AG10803 (cell line): ENCODE results near the gene STRA8.

Experiments
- DNase-seq: peaks from one replicate; pipeline ENCODE4 v3.0.0; 2010; ENCODE audit warnings: low read depth
- H3K4me3 ChIP-seq: 2 replicates; pipeline ENCODE4 v1.5.1; 2011; ENCODE audit warnings: mild to moderate bottlenecking, low read length, control low read depth
- TF ChIP-seq, protein P1 (sequence below): conservative IDR thresholded peaks from 2 replicates; pipeline ENCODE4 v1.5.1; 2011; ENCODE audit warnings: mild to moderate bottlenecking, low read length, control low read depth, inconsistent platforms

The STRA8 gene, protein sequence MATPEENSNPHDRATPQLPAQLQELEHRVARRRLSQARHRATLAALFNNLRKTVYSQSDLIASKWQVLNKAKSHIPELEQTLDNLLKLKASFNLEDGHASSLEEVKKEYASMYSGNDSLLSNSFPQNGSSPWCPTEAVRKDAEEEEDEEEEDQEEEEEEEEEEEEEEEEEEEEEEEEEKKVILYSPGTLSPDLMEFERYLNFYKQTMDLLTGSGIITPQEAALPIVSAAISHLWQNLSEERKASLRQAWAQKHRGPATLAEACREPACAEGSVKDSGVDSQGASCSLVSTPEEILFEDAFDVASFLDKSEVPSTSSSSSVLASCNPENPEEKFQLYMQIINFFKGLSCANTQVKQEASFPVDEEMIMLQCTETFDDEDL

DNA sequence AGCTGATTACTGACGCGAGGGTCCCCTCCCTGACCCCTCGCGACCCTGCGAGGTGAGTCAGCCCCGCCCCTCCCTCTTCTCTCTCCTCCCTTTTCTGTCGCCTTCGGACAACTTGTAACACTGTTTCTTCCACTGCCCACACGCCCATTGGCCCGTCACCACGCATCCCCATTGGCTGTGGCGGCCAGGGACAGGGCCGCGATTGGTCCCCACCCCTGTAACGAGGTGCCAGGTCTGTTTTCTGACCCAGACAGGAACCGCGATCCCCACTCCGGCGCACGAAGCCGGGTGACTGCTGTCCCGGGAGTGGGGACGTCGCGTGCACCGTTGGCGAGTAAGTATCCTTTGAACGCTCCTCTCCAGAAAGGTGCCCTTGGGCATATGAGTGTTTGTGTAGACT lies at the start of gene STRA8:
Gene STRA8 (plus strand): TSS at position 269 of the 400 bp plus-strand sequence. CDS start 6,687 bp downstream, outside the sequence.
- TF ChIP-seq, protein P1, sequence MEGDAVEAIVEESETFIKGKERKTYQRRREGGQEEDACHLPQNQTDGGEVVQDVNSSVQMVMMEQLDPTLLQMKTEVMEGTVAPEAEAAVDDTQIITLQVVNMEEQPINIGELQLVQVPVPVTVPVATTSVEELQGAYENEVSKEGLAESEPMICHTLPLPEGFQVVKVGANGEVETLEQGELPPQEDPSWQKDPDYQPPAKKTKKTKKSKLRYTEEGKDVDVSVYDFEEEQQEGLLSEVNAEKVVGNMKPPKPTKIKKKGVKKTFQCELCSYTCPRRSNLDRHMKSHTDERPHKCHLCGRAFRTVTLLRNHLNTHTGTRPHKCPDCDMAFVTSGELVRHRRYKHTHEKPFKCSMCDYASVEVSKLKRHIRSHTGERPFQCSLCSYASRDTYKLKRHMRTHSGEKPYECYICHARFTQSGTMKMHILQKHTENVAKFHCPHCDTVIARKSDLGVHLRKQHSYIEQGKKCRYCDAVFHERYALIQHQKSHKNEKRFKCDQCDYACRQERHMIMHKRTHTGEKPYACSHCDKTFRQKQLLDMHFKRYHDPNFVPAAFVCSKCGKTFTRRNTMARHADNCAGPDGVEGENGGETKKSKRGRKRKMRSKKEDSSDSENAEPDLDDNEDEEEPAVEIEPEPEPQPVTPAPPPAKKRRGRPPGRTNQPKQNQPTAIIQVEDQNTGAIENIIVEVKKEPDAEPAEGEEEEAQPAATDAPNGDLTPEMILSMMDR, result no peak
- DNase-seq, result no peak

DNA sequence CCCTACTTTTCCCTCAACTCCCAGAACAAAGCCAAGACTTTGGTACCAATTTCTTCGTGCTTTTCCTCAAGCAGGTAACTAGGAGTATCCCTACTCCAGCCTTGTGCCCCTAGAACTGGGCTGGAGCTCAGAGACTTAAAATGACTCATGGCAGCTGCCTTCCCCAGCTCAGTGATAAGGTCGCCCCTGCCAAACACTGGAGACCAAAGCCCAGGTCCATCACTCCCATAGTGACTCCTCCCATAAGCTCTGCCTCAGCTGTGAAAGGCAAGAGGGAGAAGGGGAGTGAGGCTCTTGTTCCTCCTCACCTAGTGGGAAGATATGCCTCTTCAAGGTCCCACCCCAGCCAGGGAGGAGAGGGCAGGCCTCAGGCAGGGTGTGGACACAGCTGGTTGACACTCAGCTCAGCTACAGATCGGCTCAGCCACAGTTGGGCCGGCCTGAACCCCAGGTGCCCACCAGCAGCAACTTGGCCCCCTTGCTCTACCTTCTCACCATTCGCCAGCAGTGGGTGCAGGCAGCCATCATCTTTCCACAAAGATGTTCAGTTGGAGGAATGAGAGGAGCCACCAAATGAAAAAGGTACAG lies 49.3 kb upstream of the STRA8 start:
- H3K4me3 ChIP-seq, result no peak overlapping the region
- no peak for DNase-seq
- TF ChIP-seq, protein P1, result no peak

More for the DNA sequence above, at the start of gene STRA8:
- no peak within 1 kb of the TSS for H3K4me3 ChIP-seq

DNA sequence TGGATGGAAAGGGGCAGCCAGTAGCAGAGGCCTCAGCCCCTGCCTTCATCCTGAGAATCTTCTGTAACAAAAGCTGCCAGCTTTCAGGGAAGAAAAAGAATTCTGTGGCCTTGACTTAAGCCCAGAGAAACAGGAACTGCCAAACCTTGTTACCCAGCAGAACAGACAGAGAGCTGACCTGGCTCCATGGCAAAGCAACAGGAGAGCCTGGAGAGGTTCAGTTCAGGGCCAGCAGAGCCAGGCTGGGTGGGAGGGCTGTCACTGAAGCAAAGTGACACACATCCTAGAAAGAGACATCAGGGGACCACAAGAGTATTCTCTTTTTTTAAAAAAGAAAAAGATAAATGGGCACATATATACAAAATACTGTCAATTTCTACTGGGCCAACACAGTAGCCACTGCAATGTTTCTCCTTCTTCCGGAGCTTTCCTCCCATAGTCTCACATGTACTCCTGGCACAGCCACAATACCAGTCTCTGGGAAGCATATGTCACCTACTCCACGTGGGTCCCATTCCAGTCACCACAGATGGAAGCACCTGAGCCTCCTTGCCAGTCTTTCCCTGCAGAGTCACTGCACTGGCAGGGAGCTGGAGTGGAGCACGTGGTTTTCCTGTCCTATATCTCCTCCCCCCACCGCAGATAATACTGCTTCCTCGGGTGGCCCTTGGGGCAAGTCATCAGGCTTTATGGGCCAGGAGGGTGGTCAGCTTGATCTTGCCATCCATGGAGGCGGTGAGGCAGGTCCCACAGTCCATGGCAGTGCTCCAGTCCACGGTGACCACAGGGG lies 48.0 kb upstream of the STRA8 start:
- TF ChIP-seq, protein P1, result no peak
- DNase-seq, result no peak
- no peak overlapping the region for H3K4me3 ChIP-seq

DNA sequence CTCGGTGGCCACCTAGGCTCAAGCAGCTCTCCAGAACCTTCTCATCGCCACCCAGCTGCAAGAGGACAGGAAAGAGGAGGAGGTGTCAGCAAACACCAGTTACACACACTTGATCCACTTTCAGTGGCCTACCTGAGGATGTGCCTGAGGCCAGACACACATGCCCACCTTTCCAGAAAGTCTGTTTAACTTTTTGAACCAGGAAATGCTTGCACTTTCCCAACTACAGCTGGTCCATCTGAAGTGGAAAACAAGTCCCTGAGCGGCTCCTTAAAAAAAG lies 47.4 kb upstream of the STRA8 start:
- H3K4me3 ChIP-seq, result no peak overlapping the region
- TF ChIP-seq, protein P1, result no peak
- DNase-seq, result no peak

DNA sequence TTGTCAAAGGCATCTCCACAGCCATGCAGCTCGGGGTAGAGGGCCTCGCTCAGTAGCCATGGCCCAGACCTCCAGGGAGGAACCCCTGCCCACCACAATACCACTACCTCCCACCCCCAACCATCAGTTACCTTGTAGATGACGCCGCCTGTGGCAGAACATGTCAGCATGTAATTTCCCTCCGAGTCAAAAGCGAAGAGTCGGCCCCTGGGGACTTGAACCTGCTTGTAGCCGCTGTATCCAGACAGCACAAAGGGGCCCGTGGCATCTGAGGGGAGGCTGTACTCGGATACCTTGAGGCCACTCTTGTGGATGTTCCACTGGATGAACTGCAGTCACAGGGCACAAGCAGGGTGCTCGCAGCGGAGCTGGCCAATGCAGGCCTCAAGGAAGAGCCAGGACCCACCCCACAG lies 46.8 kb upstream of the STRA8 start:
- H3K4me3 ChIP-seq, result no peak overlapping the region
- DNase-seq, result no peak
- TF ChIP-seq, protein P1, result no peak

DNA sequence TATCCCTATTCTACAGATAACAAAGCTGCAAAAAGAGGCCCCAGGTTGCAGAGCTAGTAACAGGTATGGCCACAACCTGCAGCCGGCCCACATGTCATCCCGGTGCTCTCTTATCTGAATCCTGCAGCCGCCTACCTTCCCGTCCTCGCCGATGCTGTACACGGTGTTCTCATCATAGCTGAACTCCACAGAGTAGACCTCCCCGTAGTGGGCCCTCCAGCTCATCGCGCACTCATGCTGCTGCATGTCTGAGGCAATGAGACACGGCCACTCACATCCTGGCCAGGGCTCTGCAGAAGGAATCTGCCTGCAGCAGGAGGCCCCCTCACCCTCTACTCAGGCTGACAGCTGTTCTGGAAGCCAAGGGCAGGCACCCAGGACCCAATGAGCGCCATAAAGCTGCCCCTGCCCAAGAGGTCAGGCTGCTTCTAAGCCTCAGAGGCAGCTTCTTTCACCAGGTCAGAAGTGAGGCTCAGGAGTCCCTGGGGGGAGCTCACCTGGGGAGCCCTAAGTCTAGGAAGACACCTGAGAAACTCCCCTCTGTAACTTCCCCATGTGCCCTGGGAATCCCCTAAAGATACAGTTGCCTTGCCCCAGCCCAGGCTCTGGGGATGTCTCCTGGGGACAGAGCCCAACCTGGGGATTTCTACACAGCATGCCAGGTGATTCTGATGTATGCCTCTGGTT lies 45.2 kb upstream of the STRA8 start:
- DNase-seq, result no peak
- TF ChIP-seq, protein P1, result no peak
- H3K4me3 ChIP-seq, result no peak overlapping the region
